ENCODE results near the gene LRRC36. TPM values are rescaled to one million over a fixed set of nuclear protein-coding genes. Genes with fewer than 3 reads are reported as not detected.

The LRRC36 gene
- total and polyA plus RNA-seq, 2 of the 8 experiments (the other 6 are each of a cell fraction or from before 2014, with no cell fraction given) = 0.15 TPM; not detected in 1

GRCh38 chr16:67294171-67294757, 32.4 kb upstream of the LRRC36 start (continued):
- TF ChIP-seq EP300 (IDR thresholded peaks at IDR 0.05; ENCODE audit: borderline replicate concordance in 1 of 2, low read depth in 2 of 2, low read length in 2 of 2) (no peak), RNF2 (IDR thresholded peaks at IDR 0.05; ENCODE audit: borderline replicate concordance, low read depth, low read length, missing control alignments, poor library complexity, severe bottlenecking) (no peak), POU5F1 (IDR thresholded peaks at IDR 0.05; ENCODE audit: low read depth, low read length) (no peak), HDAC6 (IDR thresholded peaks at IDR 0.05; ENCODE audit: low read depth, low read length) (no peak)
